Measurements from ENCODE around the gene C1QTNF7.

The C1QTNF7 gene

DNA sequence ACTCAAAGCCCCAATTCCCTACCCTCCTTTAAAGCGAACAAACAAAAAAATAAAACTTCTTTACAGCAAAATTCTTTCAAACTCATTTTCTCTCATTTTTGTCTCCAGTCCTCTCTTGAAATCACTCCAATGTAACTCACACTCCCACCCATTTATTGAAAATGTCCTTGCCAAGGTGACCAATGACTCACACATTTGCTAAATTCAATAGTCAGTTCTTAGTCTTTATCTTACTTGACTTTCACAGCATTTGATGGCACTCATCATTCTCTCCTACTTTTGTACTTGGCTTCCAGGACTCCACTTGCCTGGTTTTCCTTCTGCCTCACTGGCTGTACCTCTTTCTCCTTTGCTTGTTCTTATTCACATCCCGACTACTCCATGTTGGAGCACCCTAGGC lies 61.7 kb downstream of the C1QTNF7 start:
- Histone ChIP-seq H3K27ac (ENCODE audit: low read depth, low read length) (no peak overlapping the region), H3K4me2 (ENCODE audit: low read length) (no peak overlapping the region), H3K9me2 (replicated peaks; ENCODE audit: control insufficient read depth, low read length) (no peaks in the 10 kb centered on the region), H3K27me3 (ENCODE audit: control insufficient read depth, low read length) (0 out of 2 replicates have a peak, but pooled peaks cover 3% of the 10 kb centered on the region), H3K4me1 (ENCODE audit: control insufficient read depth, low read length) (no peaks in the 10 kb centered on the region), H3K4me3 (ENCODE audit: low read length) (no peak overlapping the region), H3K79me2 (ENCODE audit: control insufficient read depth, low read length) (no peaks in the 10 kb centered on the region), H4K20me1 (ENCODE audit: control insufficient read depth, insufficient read depth, low read depth, low read length) (no peaks in the 10 kb centered on the region), H3K9me3 (ENCODE audit: control insufficient read depth, insufficient read depth, low read length) (no peaks in the 10 kb centered on the region), H3K36me3 (ENCODE audit: control insufficient read depth, low read length) (no peaks in the 10 kb centered on the region), H3F3A (ENCODE audit: control insufficient read depth, insufficient read depth) (no peaks in the 10 kb centered on the region)
- TF ChIP-seq CTCF (IDR thresholded peaks at IDR 0.05; ENCODE audit: low read depth, low read length, poor library complexity, severe bottlenecking) (no peak), EZH2phosphoT487 (IDR thresholded peaks at IDR 0.05; ENCODE audit: borderline replicate concordance, low read length) (no peak)

DNA sequence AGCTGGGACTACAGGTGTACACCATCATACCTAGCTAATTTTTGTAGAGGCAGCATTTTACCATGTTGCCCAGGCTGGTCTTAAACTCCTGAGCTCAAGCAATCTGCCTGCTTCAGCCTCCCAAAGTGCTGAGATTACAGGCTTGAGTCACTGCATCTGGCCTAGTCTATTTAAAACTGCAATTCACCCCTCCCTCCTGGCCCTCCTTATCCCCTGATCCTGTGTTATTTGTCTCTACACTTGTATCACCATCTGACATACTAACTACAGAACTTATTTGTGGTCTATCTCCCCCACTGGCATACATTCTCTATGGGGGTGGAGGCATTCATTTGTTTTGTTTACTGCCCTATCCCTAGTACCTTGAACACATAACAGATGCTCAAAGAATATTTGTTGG lies 65.6 kb downstream of the C1QTNF7 start:
- Histone ChIP-seq H3K4me2 (ENCODE audit: low read length) (no peak overlapping the region), H3K36me3 (ENCODE audit: control insufficient read depth, low read length) (no peaks in the 10 kb centered on the region), H3K27me3 (ENCODE audit: control insufficient read depth, low read length) (0 out of 2 replicates have a peak, but pooled peaks cover 3% of the 10 kb centered on the region), H3K27ac (ENCODE audit: low read depth, low read length) (no peak overlapping the region), H4K20me1 (ENCODE audit: control insufficient read depth, insufficient read depth, low read depth, low read length) (no peaks in the 10 kb centered on the region), H3K79me2 (ENCODE audit: control insufficient read depth, low read length) (no peaks in the 10 kb centered on the region), H3K4me1 (ENCODE audit: control insufficient read depth, low read length) (no peaks in the 10 kb centered on the region), H3F3A (ENCODE audit: control insufficient read depth, insufficient read depth) (no peaks in the 10 kb centered on the region), H3K4me3 (ENCODE audit: low read length) (no peak overlapping the region), H3K9me2 (replicated peaks; ENCODE audit: control insufficient read depth, low read length) (no peaks in the 10 kb centered on the region), H3K9me3 (ENCODE audit: control insufficient read depth, insufficient read depth, low read length) (no peaks in the 10 kb centered on the region)
- TF ChIP-seq CTCF (IDR thresholded peaks at IDR 0.05; ENCODE audit: low read depth, low read length, poor library complexity, severe bottlenecking) (no peak), EZH2phosphoT487 (IDR thresholded peaks at IDR 0.05; ENCODE audit: borderline replicate concordance, low read length) (no peak)

DNA sequence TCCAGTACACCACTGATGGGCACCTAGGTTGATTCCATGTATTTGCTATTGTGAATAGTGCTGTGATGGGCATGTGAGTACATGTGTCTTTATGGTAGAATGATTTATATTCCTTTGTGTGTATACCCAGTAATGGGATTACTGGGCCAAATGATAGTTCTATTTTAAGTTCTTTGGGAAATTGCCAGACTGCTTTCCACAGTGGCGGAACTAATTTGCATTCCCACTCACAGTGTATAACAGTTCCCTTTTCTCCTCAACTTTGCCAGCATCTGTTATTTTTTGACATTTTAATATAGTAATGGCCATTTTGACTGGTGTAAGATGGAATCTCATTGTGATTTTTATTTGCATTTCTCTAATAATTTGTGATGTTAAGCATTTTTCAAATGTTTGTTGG lies 67.8 kb downstream of the C1QTNF7 start:
- H3K27me3 ChIP-seq (ENCODE audit: control insufficient read depth, low read length), result peaks cover 7% of the 10 kb centered on the region
- H4K20me1 ChIP-seq (ENCODE audit: control insufficient read depth, insufficient read depth, low read depth, low read length), result no peaks in the 10 kb centered on the region
- no peaks in the 10 kb centered on the region for H3K9me3 ChIP-seq (ENCODE audit: control insufficient read depth, insufficient read depth, low read length)
- TF ChIP-seq EZH2phosphoT487 (IDR thresholded peaks at IDR 0.05; ENCODE audit: borderline replicate concordance, low read length) (no peak), CTCF (IDR thresholded peaks at IDR 0.05; ENCODE audit: low read depth, low read length, poor library complexity, severe bottlenecking) (no peak)
- no peaks in the 10 kb centered on the region for H3K79me2 ChIP-seq (ENCODE audit: control insufficient read depth, low read length)
- no peak overlapping the region for H3K4me3 ChIP-seq (ENCODE audit: low read length)
- H3K9me2 ChIP-seq (replicated peaks; ENCODE audit: control insufficient read depth, low read length), result no peaks in the 10 kb centered on the region
- no peak overlapping the region for H3K27ac ChIP-seq (ENCODE audit: low read depth, low read length)
- H3K36me3 ChIP-seq (ENCODE audit: control insufficient read depth, low read length), result no peaks in the 10 kb centered on the region
- H3K4me2 ChIP-seq (ENCODE audit: low read length), result no peak overlapping the region
- no peaks in the 10 kb centered on the region for H3K4me1 ChIP-seq (ENCODE audit: control insufficient read depth, low read length)
- no peaks in the 10 kb centered on the region for H3F3A ChIP-seq (ENCODE audit: control insufficient read depth, insufficient read depth)
